ENCODE measurements around the gene TSPAN5. TPM values are rescaled to one million over a fixed set of nuclear protein-coding genes. Genes with fewer than 3 reads are reported as not detected.

The TSPAN5 gene
- total and polyA plus RNA-seq, 3 donors from 2014 or later = 27.8 to 57.2 (median 30.8) TPM

- no peak for TF ChIP-seq CTCF (IDR thresholded peaks at IDR 0.05)
- DNase-seq = no peak
- H3K4me1 ChIP-seq = peaks cover 5% of the 10 kb centered on the region
- no peak overlapping the region for H3K4me3 ChIP-seq
- no peak overlapping the region for H3K27ac ChIP-seq
- no peaks in the 10 kb centered on the region for H3K27me3 ChIP-seq
- 90 to 93% methylated on average over 7 of the region's 7 CpGs for WGBS, 2 donors
- H3K9me3 ChIP-seq = no peaks in the 10 kb centered on the region
- no peaks in the 10 kb centered on the region for H3K36me3 ChIP-seq (ENCODE audit: low read depth, missing control alignments)
- intact Hi-C loops (cut with DNase I; ENCODE audit: low total_unique reads) = no loop called here
Measured at GRCh38 chr4:98485816-98486345, 172.5 kb downstream of the TSPAN5 start.

- Histone ChIP-seq H3K27me3 (no peaks in the 10 kb centered on the region), H3K36me3 (ENCODE audit: low read depth, missing control alignments) (no peaks in the 10 kb centered on the region), H3K4me3 (no peak overlapping the region), H3K4me1 (peaks cover 5% of the 10 kb centered on the region), H3K9me3 (no peaks in the 10 kb centered on the region), H3K27ac (no peak overlapping the region)
- TF ChIP-seq CTCF (IDR thresholded peaks at IDR 0.05) (no peak), POLR2A (IDR thresholded peaks at IDR 0.05) (no peak)
- 66 to 69% methylated on average over 3 of the region's 3 CpGs for WGBS, 2 donors
- no peak for DNase-seq
- intact Hi-C loops (cut with DNase I; ENCODE audit: low total_unique reads) = no loop called here
Measured at GRCh38 chr4:98484031-98484430, 174.4 kb downstream of the TSPAN5 start.

- no peak overlapping the region for H3K4me3 ChIP-seq
- DNase-seq = no peak
- H3K9me3 ChIP-seq = no peaks in the 10 kb centered on the region
- H3K27me3 ChIP-seq = no peaks in the 10 kb centered on the region
- TF ChIP-seq CTCF (IDR thresholded peaks at IDR 0.05) (no peak), POLR2A (IDR thresholded peaks at IDR 0.05) (no peak)
- WGBS, 2 donors = 88 to 93% methylated on average over 10 of the region's 10 CpGs
- no peaks in the 10 kb centered on the region for H3K36me3 ChIP-seq (ENCODE audit: low read depth, missing control alignments)
- peaks cover 5% of the 10 kb centered on the region for H3K4me1 ChIP-seq
- H3K27ac ChIP-seq = no peak overlapping the region
- intact Hi-C loops (cut with DNase I; ENCODE audit: low total_unique reads) = no loop called here
Measured at GRCh38 chr4:98482847-98483806, 175.3 kb downstream of the TSPAN5 start.

- Histone ChIP-seq H3K4me1 (peaks cover 5% of the 10 kb centered on the region), H3K27ac (no peak overlapping the region), H3K4me3 (no peak overlapping the region), H3K9me3 (no peaks in the 10 kb centered on the region), H3K27me3 (no peaks in the 10 kb centered on the region), H3K36me3 (ENCODE audit: low read depth, missing control alignments) (no peaks in the 10 kb centered on the region)
- intact Hi-C loops (cut with DNase I; ENCODE audit: low total_unique reads) = no loop called here
- WGBS, 2 donors = 86 to 91% methylated on average over 3 of the region's 3 CpGs
- no peak for DNase-seq
- TF ChIP-seq CTCF (IDR thresholded peaks at IDR 0.05) (no peak), POLR2A (IDR thresholded peaks at IDR 0.05) (no peak)
Measured at GRCh38 chr4:98482503-98482846, 175.9 kb downstream of the TSPAN5 start.

All from testis (tissue), 3 donors.